Activated naive CD4-positive, alpha-beta T cell treated with anti-CD3 and anti-CD28 coated beads, Interleukin-2, amount 50 U/mL, for 24 hours (primary cell): ENCODE measurements around the gene ATG7.
A peak's percentile ranks its signal among the peaks of the same experiment; 100 is the strongest.

Experiments used
- H3K27ac Mint-ChIP-seq: one replicate; pipeline ENCODE4 v1.8.0; 2021; ENCODE audit warnings: mild to moderate bottlenecking, mixed read lengths
- H3K27me3 Mint-ChIP-seq: one replicate; pipeline ENCODE4 v1.8.0; 2021; ENCODE audit warnings: mixed read lengths
- H3K36me3 Mint-ChIP-seq: one replicate; pipeline ENCODE4 v1.8.0; 2021; ENCODE audit warnings: mixed read lengths
- H3K4me1 Mint-ChIP-seq: one replicate; pipeline ENCODE4 v1.8.0; 2021; ENCODE audit warnings: mixed read lengths
- H3K4me3 Mint-ChIP-seq: one replicate; pipeline ENCODE4 v1.8.0; 2021; ENCODE audit warnings: mild to moderate bottlenecking, mixed read lengths
- H3K9me3 Mint-ChIP-seq: one replicate; pipeline ENCODE4 v1.8.0; 2021; ENCODE audit warnings: mixed read lengths

ATG7 gene

GRCh38 chr3:11559816-11560633, 287.8 kb downstream of the ATG7 start:
- no peak overlapping the region for H3K4me3 Mint-ChIP-seq
- H3K27me3 Mint-ChIP-seq = no peaks in the 10 kb centered on the region
- H3K27ac Mint-ChIP-seq = peak overlapping the region; percentile 4
- H3K36me3 Mint-ChIP-seq = peaks cover 5% of the 10 kb centered on the region
- H3K4me1 Mint-ChIP-seq = no peaks in the 10 kb centered on the region
- H3K9me3 Mint-ChIP-seq = no peaks in the 10 kb centered on the region

DNA sequence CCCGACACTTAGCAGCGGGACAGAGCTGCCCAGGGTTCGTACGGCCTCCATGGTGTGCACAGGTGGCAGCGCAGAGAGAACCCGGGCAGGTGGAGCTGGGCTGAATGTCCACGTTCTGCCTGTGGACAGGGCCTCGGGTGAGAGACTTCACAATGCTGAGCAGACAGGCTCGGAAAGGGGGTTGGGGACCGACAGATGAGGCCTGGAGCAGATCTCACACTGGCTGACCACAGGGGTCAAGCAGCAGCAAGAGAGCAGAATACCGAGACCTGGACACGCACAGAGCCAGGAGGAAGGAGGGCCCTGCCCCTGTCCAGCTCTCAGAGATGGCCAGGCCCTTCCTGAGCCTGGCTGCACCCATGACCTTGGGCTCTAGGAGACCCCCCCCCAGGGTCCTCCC, 288.5 kb downstream of the ATG7 start:
- no peaks in the 10 kb centered on the region for H3K9me3 Mint-ChIP-seq
- H3K27me3 Mint-ChIP-seq = no peaks in the 10 kb centered on the region
- peak overlapping the region; percentile 4 for H3K27ac Mint-ChIP-seq
- H3K4me1 Mint-ChIP-seq = no peaks in the 10 kb centered on the region
- H3K4me3 Mint-ChIP-seq = no peak overlapping the region
- peaks cover 5% of the 10 kb centered on the region for H3K36me3 Mint-ChIP-seq

DNA sequence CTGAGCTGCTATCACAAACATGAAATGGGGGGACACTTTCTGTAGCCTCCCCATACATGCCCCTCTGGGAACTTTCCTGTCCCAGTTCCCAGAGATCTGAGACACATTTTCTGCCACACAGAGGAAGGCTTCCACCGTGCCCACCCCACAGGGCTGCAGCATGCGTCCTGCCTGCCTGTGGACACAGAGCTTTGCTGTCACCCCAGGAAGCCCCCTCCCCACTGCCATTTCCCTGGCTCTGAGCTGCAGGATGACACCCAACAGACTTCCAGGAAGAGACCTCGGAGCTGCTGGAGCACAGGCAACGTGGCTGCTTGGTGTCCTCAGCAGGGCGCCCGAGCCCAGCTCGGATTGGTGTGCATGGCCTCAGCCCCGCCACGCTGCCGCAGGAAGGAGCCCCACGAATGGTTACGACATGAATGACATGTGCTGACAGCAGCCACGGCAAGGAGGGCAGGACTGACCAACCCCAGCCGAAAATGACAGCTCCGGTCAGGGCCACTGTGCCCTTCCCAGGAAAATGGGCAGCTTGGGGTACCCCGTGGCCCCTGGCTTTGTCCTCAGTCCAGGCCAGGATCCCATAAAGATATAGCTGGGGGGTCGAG, 290.2 kb downstream of the ATG7 start:
- H3K27ac Mint-ChIP-seq = no peak overlapping the region
- no peaks in the 10 kb centered on the region for H3K9me3 Mint-ChIP-seq
- no peak overlapping the region for H3K4me3 Mint-ChIP-seq
- peaks cover 3% of the 10 kb centered on the region for H3K36me3 Mint-ChIP-seq
- no peaks in the 10 kb centered on the region for H3K4me1 Mint-ChIP-seq
- H3K27me3 Mint-ChIP-seq = no peaks in the 10 kb centered on the region

GRCh38 chr3:11563159-11563864, 291.1 kb downstream of the ATG7 start:
- Mint-ChIP-seq H3K27ac (peak overlapping the region; percentile 36), H3K36me3 (peaks cover 3% of the 10 kb centered on the region), H3K27me3 (no peaks in the 10 kb centered on the region), H3K9me3 (no peaks in the 10 kb centered on the region), H3K4me3 (no peak overlapping the region), H3K4me1 (no peaks in the 10 kb centered on the region)

DNA sequence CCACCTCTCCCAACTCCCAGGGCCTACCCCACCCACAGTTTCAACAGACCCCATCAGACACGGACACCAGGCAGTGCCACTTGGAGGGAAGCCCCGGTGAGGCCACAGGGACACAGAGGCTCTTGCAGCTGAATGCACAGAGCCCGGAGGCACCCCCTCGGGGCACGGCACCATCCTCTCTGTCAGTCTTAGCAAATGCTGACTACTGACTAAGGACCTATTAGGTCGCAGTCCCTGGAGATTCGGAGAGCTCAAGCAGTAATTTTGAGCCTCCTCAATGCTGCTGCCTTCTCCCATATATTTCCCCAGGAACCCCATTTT, 291.6 kb downstream of the ATG7 start:
- peaks cover 3% of the 10 kb centered on the region for H3K36me3 Mint-ChIP-seq
- H3K9me3 Mint-ChIP-seq = no peaks in the 10 kb centered on the region
- H3K4me3 Mint-ChIP-seq = no peak overlapping the region
- H3K4me1 Mint-ChIP-seq = no peaks in the 10 kb centered on the region
- no peaks in the 10 kb centered on the region for H3K27me3 Mint-ChIP-seq
- H3K27ac Mint-ChIP-seq = peak overlapping the region; percentile 36

- Mint-ChIP-seq H3K4me3 (no peak overlapping the region), H3K27me3 (no peaks in the 10 kb centered on the region), H3K9me3 (no peaks in the 10 kb centered on the region), H3K27ac (no peak overlapping the region), H3K36me3 (peaks cover 3% of the 10 kb centered on the region), H3K4me1 (no peaks in the 10 kb centered on the region)
Observed at GRCh38 chr3:11564577-11565001, 292.4 kb downstream of the ATG7 start.

- no peak overlapping the region for H3K27ac Mint-ChIP-seq
- peaks cover 3% of the 10 kb centered on the region for H3K36me3 Mint-ChIP-seq
- no peaks in the 10 kb centered on the region for H3K9me3 Mint-ChIP-seq
- no peak overlapping the region for H3K4me3 Mint-ChIP-seq
- H3K4me1 Mint-ChIP-seq = no peaks in the 10 kb centered on the region
- no peaks in the 10 kb centered on the region for H3K27me3 Mint-ChIP-seq
Observed at GRCh38 chr3:11565072-11565471, 292.9 kb downstream of the ATG7 start.

- Mint-ChIP-seq H3K27me3 (no peaks in the 10 kb centered on the region), H3K27ac (no peak overlapping the region), H3K4me1 (no peaks in the 10 kb centered on the region), H3K9me3 (no peaks in the 10 kb centered on the region), H3K4me3 (no peak overlapping the region), H3K36me3 (peaks cover 3% of the 10 kb centered on the region)
Observed at GRCh38 chr3:11565492-11565891, 293.3 kb downstream of the ATG7 start.

GRCh38 chr3:11565932-11566331, 293.7 kb downstream of the ATG7 start:
- Mint-ChIP-seq H3K36me3 (peaks cover 3% of the 10 kb centered on the region), H3K4me1 (peaks cover 3% of the 10 kb centered on the region), H3K4me3 (no peak overlapping the region), H3K9me3 (no peaks in the 10 kb centered on the region), H3K27me3 (no peaks in the 10 kb centered on the region), H3K27ac (no peak overlapping the region)

- Mint-ChIP-seq H3K4me1 (peaks cover 3% of the 10 kb centered on the region), H3K36me3 (peaks cover 3% of the 10 kb centered on the region), H3K9me3 (no peaks in the 10 kb centered on the region), H3K4me3 (no peak overlapping the region), H3K27me3 (no peaks in the 10 kb centered on the region), H3K27ac (no peak overlapping the region)
Observed at GRCh38 chr3:11566478-11566877, 294.3 kb downstream of the ATG7 start.

- peaks cover 3% of the 10 kb centered on the region for H3K36me3 Mint-ChIP-seq
- H3K27me3 Mint-ChIP-seq = no peaks in the 10 kb centered on the region
- no peaks in the 10 kb centered on the region for H3K9me3 Mint-ChIP-seq
- no peak overlapping the region for H3K4me3 Mint-ChIP-seq
- peak overlapping the region; percentile 55 for H3K27ac Mint-ChIP-seq
- peaks cover 3% of the 10 kb centered on the region for H3K4me1 Mint-ChIP-seq
Observed at GRCh38 chr3:11566916-11567315, 294.7 kb downstream of the ATG7 start.

- Mint-ChIP-seq H3K36me3 (peaks cover 3% of the 10 kb centered on the region), H3K9me3 (no peaks in the 10 kb centered on the region), H3K27ac (peak overlapping the region; percentile 68), H3K4me3 (no peak overlapping the region), H3K4me1 (peaks cover 3% of the 10 kb centered on the region), H3K27me3 (no peaks in the 10 kb centered on the region)
Observed at GRCh38 chr3:11567516-11568467, 295.6 kb downstream of the ATG7 start.

GRCh38 chr3:11568503-11569155, 296.4 kb downstream of the ATG7 start:
- peaks cover 4% of the 10 kb centered on the region for H3K36me3 Mint-ChIP-seq
- no peaks in the 10 kb centered on the region for H3K9me3 Mint-ChIP-seq
- no peak overlapping the region for H3K27ac Mint-ChIP-seq
- peaks cover 8% of the 10 kb centered on the region for H3K4me1 Mint-ChIP-seq
- no peak overlapping the region for H3K4me3 Mint-ChIP-seq
- no peaks in the 10 kb centered on the region for H3K27me3 Mint-ChIP-seq

DNA sequence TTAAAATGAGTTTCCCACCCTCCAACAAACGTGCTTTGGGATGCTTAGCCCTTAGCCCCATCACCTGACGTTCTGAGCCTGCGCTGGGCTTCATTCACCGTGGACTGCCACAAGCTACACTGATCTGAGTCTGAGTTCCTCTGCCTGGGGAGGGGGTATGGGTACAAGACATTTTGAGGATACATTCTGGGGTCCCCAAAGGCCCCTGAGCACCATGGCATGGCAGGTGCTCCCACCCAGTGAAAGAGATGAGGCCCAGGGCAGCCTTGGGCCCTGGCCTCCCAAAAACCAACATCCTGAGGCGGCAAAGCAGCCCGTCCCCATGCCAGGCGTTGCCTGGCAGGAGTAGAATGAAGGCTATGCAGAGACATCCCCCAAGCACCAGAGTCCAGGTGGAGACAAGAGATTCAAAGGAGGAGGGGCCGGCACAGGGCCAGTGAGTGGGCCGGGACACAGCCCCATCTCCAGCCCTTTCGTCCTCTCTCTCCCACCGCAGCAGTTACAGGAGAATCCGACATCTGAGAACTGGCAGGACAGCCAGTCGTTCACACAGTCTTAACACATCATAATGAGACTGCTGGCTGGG, 297.1 kb downstream of the ATG7 start:
- no peaks in the 10 kb centered on the region for H3K9me3 Mint-ChIP-seq
- no peak overlapping the region for H3K4me3 Mint-ChIP-seq
- H3K36me3 Mint-ChIP-seq = peaks cover 3% of the 10 kb centered on the region
- H3K27me3 Mint-ChIP-seq = no peaks in the 10 kb centered on the region
- peaks cover 10% of the 10 kb centered on the region for H3K4me1 Mint-ChIP-seq
- peak overlapping the region; percentile 55 for H3K27ac Mint-ChIP-seq
